ENCODE results near the gene CLTA. TPM values are rescaled to one million over a fixed set of nuclear protein-coding genes. Genes with fewer than 3 reads are reported as not detected.
A peak's percentile ranks its signal among the peaks of the same experiment; 100 is the strongest.

Gene CLTA
- total and polyA plus RNA-seq, 2 donors from 2014 or later: 205 to 331 TPM

GRCh38 chr9:36147441-36148175 is 43.1 kb upstream of the CLTA start:
- H3K36me3 ChIP-seq (ENCODE audit: control insufficient read depth in 2 of 3, insufficient read depth in 3 of 3, low read length in 3 of 3): no peaks in the 10 kb centered on the region
- H3K27ac ChIP-seq (ENCODE audit: low read depth in 2 of 2, low read length in 2 of 2): no peak overlapping the region
- FAIRE-seq (no peak), DNase-seq (peak in 1 of 5 donors; percentile 52)
- H3K4me1 ChIP-seq (ENCODE audit: control insufficient read depth in 2 of 3, insufficient read depth in 2 of 3, low read depth in 1 of 3, low read length in 3 of 3): peaks cover 0 to 10% (median 3%) of the 10 kb centered on the region in 3 donors
- H3K4me3 ChIP-seq (ENCODE audit: low read length in 3 of 3): no peak overlapping the region
- H3K9ac ChIP-seq (ENCODE audit: low read length in 3 of 3): no peak overlapping the region
- peaks cover 0 to 4% (median 0%) of the 10 kb centered on the region in 3 donors for H3K9me3 ChIP-seq (ENCODE audit: control insufficient read depth in 2 of 3, insufficient read depth in 1 of 3, low read length in 3 of 3)
- intact Hi-C loops (cut with DNase I): no loop called here
- H3K27me3 ChIP-seq (ENCODE audit: control insufficient read depth, insufficient read depth, low read length): no peaks in the 10 kb centered on the region
- TF ChIP-seq CTCF (IDR thresholded peaks at IDR 0.05; ENCODE audit: borderline replicate concordance, extremely low read depth, insufficient read depth): no peak

GRCh38 chr9:36148311-36149051 is 42.2 kb upstream of the CLTA start:
- H3K36me3 ChIP-seq (ENCODE audit: control insufficient read depth in 2 of 3, insufficient read depth in 3 of 3, low read length in 3 of 3): no peaks in the 10 kb centered on the region
- H3K27ac ChIP-seq (ENCODE audit: low read depth in 2 of 2, low read length in 2 of 2): no peak overlapping the region
- FAIRE-seq: no peak
- H3K4me1 ChIP-seq (ENCODE audit: control insufficient read depth in 2 of 3, insufficient read depth in 2 of 3, low read depth in 1 of 3, low read length in 3 of 3): peaks cover 0 to 4% (median 0%) of the 10 kb centered on the region in 3 donors
- no peak for TF ChIP-seq CTCF (IDR thresholded peaks at IDR 0.05; ENCODE audit: borderline replicate concordance, extremely low read depth, insufficient read depth)
- peaks cover 0 to 4% (median 0%) of the 10 kb centered on the region in 3 donors for H3K9me3 ChIP-seq (ENCODE audit: control insufficient read depth in 2 of 3, insufficient read depth in 1 of 3, low read length in 3 of 3)
- H3K27me3 ChIP-seq (ENCODE audit: control insufficient read depth, insufficient read depth, low read length): no peaks in the 10 kb centered on the region
- intact Hi-C loops (cut with DNase I): no loop called here
- peak in 2 of 5 donors; percentile 72 to 98 for DNase-seq
- H3K4me3 ChIP-seq (ENCODE audit: low read length in 3 of 3): no peak overlapping the region
- no peak overlapping the region for H3K9ac ChIP-seq (ENCODE audit: low read length in 3 of 3)

GRCh38 chr9:36149197-36149596 is 41.5 kb upstream of the CLTA start:
- FAIRE-seq: no peak
- H3K36me3 ChIP-seq (ENCODE audit: control insufficient read depth in 2 of 3, insufficient read depth in 3 of 3, low read length in 3 of 3): no peaks in the 10 kb centered on the region
- no peak for TF ChIP-seq CTCF (IDR thresholded peaks at IDR 0.05; ENCODE audit: borderline replicate concordance, extremely low read depth, insufficient read depth)
- no peaks in the 10 kb centered on the region for H3K27me3 ChIP-seq (ENCODE audit: control insufficient read depth, insufficient read depth, low read length)
- H3K9ac ChIP-seq (ENCODE audit: low read length in 3 of 3): no peak overlapping the region
- peaks cover 0 to 4% (median 2%) of the 10 kb centered on the region in 3 donors for H3K4me1 ChIP-seq (ENCODE audit: control insufficient read depth in 2 of 3, insufficient read depth in 2 of 3, low read depth in 1 of 3, low read length in 3 of 3)
- peak in 1 of 5 donors; percentile 65 for DNase-seq
- H3K27ac ChIP-seq (ENCODE audit: low read depth in 2 of 2, low read length in 2 of 2): no peak overlapping the region
- no peak overlapping the region for H3K4me3 ChIP-seq (ENCODE audit: low read length in 3 of 3)
- peaks cover 0 to 4% (median 0%) of the 10 kb centered on the region in 3 donors for H3K9me3 ChIP-seq (ENCODE audit: control insufficient read depth in 2 of 3, insufficient read depth in 1 of 3, low read length in 3 of 3)
- intact Hi-C loops (cut with DNase I): no loop called here

Measured in kidney (tissue), 14 donors.